HL-60 (cell line): ENCODE results near the gene ZNF274.
A peak's percentile ranks its signal among the peaks of the same experiment; 100 is the strongest.

Source experiments
- DNase-seq, 2 experiments: peaks; one replicate each; pipeline ENCODE4 v3.0.0-alpha.2; 2010 to 2020; ENCODE audit warnings: low read depth in 1 of 2, low spot score in 1 of 2
- H3K27ac ChIP-seq: fragments of 250-450 bp; sonication (Bioruptor Pico); replicated peaks from 2 replicates; pipeline ENCODE4 v1.5.1; 2020; ENCODE audit warnings: mild to moderate bottlenecking, moderate library complexity
- H3K27me3 ChIP-seq: fragments of 250-450 bp; sonication (Bioruptor Pico); 2 replicates; pipeline ENCODE4 v1.5.1; 2021; ENCODE audit warnings: mild to moderate bottlenecking, moderate library complexity; ENCODE audit not compliant: insufficient read depth, poor library complexity, severe bottlenecking
- H3K4me3 ChIP-seq: replicated peaks from 2 replicates; pipeline ENCODE4 v1.5.1; 2011; ENCODE audit warnings: mild to moderate bottlenecking, control low read depth, low read length; ENCODE audit not compliant: insufficient read depth
- GABPA ChIP-seq: IDR thresholded peaks from 2 replicates; pipeline ENCODE4 v1.6.1; 2012; ENCODE audit warnings: low read depth
- POLR2AphosphoS5 ChIP-seq: IDR thresholded peaks from 2 replicates; pipeline ENCODE4 v1.6.1; 2012; ENCODE audit warnings: low read depth
- SPI1 ChIP-seq: IDR thresholded peaks from 2 replicates; pipeline ENCODE4 v1.6.1; 2012; ENCODE audit warnings: low read depth, mild to moderate bottlenecking, borderline replicate concordance
- TF ChIP-seq, protein P1 (sequence below): IDR thresholded peaks from one replicate; pipeline ENCODE4 v1.5.1; 2011; ENCODE audit warnings: low read length, control low read depth, inconsistent platforms; ENCODE audit not compliant: insufficient read depth
- TF ChIP-seq, protein P2 (sequence below): IDR thresholded peaks from 2 replicates; pipeline ENCODE4 v1.6.1; 2012; ENCODE audit warnings: low read depth; ENCODE audit not compliant: insufficient replicate concordance

ZNF274 gene

DNA sequence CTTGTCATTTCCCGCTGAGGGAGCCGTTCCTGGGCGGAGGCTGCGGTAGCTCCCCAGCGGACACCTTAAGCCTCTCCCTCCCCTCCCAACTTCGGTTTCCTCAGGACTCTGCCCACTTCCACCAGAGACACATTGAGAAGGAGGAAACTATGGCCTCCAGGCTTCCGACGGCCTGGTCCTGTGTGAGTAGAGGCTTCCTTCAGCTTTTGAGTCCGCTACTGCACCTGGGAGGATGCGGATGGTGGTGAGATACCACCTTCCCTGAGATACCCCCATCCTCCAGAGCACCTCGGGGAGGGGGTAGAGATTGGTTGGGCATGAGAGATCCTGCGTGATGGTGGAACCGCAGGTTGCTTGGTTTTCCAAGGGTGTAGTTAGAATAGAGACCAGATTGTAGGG is 955 bp downstream of the ZNF274 start:
- no peaks in the 10 kb centered on the region for H3K27me3 ChIP-seq
- peak in 1 of 2 experiments; percentile 73 for DNase-seq
- no peak for TF ChIP-seq POLR2AphosphoS5
- TF ChIP-seq SPI1 = no peak
- TF ChIP-seq, protein P1, sequence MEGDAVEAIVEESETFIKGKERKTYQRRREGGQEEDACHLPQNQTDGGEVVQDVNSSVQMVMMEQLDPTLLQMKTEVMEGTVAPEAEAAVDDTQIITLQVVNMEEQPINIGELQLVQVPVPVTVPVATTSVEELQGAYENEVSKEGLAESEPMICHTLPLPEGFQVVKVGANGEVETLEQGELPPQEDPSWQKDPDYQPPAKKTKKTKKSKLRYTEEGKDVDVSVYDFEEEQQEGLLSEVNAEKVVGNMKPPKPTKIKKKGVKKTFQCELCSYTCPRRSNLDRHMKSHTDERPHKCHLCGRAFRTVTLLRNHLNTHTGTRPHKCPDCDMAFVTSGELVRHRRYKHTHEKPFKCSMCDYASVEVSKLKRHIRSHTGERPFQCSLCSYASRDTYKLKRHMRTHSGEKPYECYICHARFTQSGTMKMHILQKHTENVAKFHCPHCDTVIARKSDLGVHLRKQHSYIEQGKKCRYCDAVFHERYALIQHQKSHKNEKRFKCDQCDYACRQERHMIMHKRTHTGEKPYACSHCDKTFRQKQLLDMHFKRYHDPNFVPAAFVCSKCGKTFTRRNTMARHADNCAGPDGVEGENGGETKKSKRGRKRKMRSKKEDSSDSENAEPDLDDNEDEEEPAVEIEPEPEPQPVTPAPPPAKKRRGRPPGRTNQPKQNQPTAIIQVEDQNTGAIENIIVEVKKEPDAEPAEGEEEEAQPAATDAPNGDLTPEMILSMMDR = no peak
- TF ChIP-seq, protein P2, sequence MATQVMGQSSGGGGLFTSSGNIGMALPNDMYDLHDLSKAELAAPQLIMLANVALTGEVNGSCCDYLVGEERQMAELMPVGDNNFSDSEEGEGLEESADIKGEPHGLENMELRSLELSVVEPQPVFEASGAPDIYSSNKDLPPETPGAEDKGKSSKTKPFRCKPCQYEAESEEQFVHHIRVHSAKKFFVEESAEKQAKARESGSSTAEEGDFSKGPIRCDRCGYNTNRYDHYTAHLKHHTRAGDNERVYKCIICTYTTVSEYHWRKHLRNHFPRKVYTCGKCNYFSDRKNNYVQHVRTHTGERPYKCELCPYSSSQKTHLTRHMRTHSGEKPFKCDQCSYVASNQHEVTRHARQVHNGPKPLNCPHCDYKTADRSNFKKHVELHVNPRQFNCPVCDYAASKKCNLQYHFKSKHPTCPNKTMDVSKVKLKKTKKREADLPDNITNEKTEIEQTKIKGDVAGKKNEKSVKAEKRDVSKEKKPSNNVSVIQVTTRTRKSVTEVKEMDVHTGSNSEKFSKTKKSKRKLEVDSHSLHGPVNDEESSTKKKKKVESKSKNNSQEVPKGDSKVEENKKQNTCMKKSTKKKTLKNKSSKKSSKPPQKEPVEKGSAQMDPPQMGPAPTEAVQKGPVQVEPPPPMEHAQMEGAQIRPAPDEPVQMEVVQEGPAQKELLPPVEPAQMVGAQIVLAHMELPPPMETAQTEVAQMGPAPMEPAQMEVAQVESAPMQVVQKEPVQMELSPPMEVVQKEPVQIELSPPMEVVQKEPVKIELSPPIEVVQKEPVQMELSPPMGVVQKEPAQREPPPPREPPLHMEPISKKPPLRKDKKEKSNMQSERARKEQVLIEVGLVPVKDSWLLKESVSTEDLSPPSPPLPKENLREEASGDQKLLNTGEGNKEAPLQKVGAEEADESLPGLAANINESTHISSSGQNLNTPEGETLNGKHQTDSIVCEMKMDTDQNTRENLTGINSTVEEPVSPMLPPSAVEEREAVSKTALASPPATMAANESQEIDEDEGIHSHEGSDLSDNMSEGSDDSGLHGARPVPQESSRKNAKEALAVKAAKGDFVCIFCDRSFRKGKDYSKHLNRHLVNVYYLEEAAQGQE = no peak
- no peak for TF ChIP-seq GABPA
- peak overlapping the region; percentile 99 for H3K27ac ChIP-seq
- H3K4me3 ChIP-seq = peak overlapping the region; percentile 78

DNA sequence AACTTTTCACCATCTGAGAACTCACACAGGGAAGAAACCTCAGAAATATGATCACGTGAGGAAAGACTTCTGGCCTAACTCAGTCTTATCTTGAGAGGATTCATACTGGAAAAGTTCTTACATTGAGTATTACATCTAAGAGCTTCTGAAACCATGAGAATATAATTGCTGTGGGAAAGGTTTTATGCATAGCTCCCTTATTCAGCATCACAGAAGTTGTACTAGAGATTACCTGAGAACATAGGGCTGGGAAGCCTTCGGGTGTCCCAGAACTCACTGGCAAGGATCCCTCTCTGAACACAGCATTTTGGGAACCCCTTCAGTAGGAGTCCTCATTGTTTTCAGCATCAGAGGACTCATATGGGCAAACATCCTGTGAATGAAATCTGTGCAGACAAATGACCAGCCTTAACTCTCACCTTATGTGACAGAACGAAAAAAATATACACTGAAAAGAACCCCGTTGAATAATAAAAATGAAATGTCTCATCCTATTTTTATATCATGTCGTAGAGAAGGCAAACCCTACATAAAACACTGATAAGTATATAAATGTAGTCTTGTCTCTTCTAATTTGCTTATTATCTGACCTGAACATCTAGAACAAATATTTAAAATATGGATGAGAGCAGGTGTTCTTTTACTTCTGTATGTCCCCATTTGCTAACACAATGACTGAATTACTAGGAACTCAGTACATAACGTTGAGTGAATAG is 14.2 kb downstream of the ZNF274 start:
- DNase-seq = peak; percentile 9 to 40
- TF ChIP-seq, protein P1 = no peak
- no peak for TF ChIP-seq SPI1
- TF ChIP-seq GABPA = no peak
- TF ChIP-seq POLR2AphosphoS5 = no peak
- TF ChIP-seq, protein P2 = no peak
- Histone ChIP-seq H3K4me3 (no peak overlapping the region), H3K27ac (no peak overlapping the region), H3K27me3 (no peaks in the 10 kb centered on the region)

DNA sequence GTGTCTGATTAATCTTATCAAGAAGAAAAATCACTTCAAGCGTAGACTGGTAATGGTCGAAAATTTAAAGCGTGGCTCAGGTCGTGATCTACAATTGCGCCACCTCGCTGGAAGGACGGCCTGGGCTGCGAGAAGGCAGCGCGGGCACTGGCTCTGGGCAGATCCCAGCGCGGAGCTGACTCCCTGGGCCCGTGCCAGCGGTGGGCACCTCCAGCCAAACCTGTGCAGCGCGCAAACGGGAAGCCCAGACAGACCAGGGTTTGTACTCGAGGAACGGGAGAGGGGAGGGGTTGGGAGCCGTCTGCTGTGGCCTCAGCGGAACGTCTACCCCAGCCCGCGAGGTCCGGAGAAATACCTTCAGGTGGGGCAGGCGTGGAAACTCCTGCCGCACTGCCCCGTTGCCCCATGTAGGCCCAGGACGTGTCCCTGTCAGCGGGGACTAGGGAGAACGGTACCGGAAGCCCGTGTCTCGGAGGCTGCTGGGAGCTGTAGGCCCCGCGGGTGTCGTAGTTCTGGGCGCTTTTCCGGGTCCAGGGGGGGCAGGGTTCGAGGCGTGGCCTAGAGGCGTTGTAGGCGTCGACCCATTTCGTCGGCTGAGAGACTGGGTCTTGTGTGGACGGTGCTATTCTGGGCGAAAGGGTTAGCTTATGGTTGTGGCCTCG is 21.1 kb downstream of the ZNF274 start:
- Histone ChIP-seq H3K27ac (no peak overlapping the region), H3K27me3 (no peaks in the 10 kb centered on the region), H3K4me3 (no peak overlapping the region)
- TF ChIP-seq, protein P2 = no peak
- TF ChIP-seq, protein P1 = no peak
- TF ChIP-seq GABPA (no peak), POLR2AphosphoS5 (peak; percentile 41; the same call in 1 of the 2 replicates)
- no peak for DNase-seq
